Measurements from ENCODE around the gene GINM1.

The GINM1 gene, protein sequence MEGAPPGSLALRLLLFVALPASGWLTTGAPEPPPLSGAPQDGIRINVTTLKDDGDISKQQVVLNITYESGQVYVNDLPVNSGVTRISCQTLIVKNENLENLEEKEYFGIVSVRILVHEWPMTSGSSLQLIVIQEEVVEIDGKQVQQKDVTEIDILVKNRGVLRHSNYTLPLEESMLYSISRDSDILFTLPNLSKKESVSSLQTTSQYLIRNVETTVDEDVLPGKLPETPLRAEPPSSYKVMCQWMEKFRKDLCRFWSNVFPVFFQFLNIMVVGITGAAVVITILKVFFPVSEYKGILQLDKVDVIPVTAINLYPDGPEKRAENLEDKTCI

GRCh38 chr6:149565527-149566409 is at the start of gene GINM1:
GINM1 (plus strand) TSS chr6:149566375; CDS start chr6:149566415, 40 bp downstream.
- ATAC-seq (peak; percentile 90), DNase-seq (peak; percentile 98 to 99)
- peak within 1 kb of the TSS; percentile 91 to 98 for H3K27ac Mint-ChIP-seq
- no peaks in the 10 kb centered on the region for H3K27me3 Mint-ChIP-seq
- H3K9me3 Mint-ChIP-seq, result no peaks in the 10 kb centered on the region
- peaks cover 17% of the 10 kb centered on the region for H3K4me1 Mint-ChIP-seq
- peak within 1 kb of the TSS; percentile 93 to 97 for H3K4me3 Mint-ChIP-seq

GRCh38 chr6:149529650-149530049 is 36.5 kb upstream of the GINM1 start:
- DNase-seq (no peak), ATAC-seq (no peak)
- H3K4me1 Mint-ChIP-seq, result peaks cover 23% of the 10 kb centered on the region
- peak overlapping the region in 1 of 2 donors; percentile 61 for H3K27ac Mint-ChIP-seq
- H3K9me3 Mint-ChIP-seq, result no peaks in the 10 kb centered on the region
- H3K27me3 Mint-ChIP-seq, result no peaks in the 10 kb centered on the region
- no peak overlapping the region for H3K4me3 Mint-ChIP-seq

DNA sequence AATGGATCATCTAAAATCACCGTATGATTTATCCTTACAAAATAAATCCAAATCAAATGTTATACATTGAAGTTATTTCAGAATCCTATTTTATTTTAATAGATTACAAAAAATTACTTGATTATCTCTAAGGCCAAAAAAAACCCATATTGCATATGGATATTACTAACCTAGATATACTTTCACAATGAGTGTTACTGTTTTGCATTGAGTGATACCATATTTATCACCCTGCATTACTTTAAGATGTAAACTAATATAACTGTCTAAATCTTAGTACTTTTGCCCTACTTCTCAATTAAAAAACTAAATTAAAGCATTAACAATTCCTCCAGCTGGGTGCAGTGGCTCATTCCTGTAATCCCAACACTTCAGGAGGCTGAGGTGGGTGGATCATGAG is 31.4 kb upstream of the GINM1 start:
- Mint-ChIP-seq H3K27me3 (no peaks in the 10 kb centered on the region), H3K4me3 (no peak overlapping the region), H3K27ac (no peak overlapping the region), H3K4me1 (peaks cover 13% of the 10 kb centered on the region), H3K9me3 (no peaks in the 10 kb centered on the region)
- ATAC-seq, result no peak
- no peak for DNase-seq

- no peak for ATAC-seq
- Mint-ChIP-seq H3K27me3 (no peaks in the 10 kb centered on the region), H3K27ac (no peak overlapping the region), H3K9me3 (no peaks in the 10 kb centered on the region), H3K4me3 (no peak overlapping the region), H3K4me1 (peaks cover 33% of the 10 kb centered on the region)
- DNase-seq, result no peak
Measured at GRCh38 chr6:149541139-149541538, 25.0 kb upstream of the GINM1 start.

DNA sequence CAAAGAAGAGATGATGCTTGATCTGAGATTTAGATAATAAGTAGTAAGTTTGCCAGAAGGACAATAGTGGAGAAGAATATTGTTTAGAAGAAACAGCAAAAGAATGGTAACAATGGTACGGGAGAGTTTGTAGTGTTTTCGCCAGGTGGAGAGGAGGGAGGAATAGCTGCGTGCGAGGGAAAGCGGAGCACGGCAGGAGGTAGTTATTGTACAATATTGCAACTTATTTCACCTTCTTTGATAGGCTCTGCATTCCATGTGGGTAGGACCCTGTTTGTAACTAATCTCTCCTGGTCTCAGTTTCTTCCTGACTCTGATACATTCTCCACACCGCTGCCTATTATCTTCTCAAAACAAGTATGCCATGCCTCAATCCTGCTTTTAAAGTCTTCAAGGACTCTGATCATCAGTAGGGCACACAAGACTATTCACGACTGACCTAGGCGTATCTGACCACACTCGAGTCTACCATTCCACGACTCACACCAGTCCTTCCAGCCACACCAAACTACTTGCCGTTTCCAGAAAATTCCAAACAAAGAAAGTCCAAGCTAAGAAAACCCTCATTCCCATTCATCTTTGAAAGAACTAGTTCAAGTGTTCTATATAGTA is 21.4 kb upstream of the GINM1 start:
- DNase-seq (no peak), ATAC-seq (no peak)
- Mint-ChIP-seq H3K27me3 (no peaks in the 10 kb centered on the region), H3K4me3 (peak overlapping the region; percentile 94 to 99), H3K27ac (peak overlapping the region; percentile 99 to 100), H3K9me3 (no peaks in the 10 kb centered on the region), H3K4me1 (peaks cover 44% of the 10 kb centered on the region)

GRCh38 chr6:149545258-149545753 is 20.9 kb upstream of the GINM1 start:
- Mint-ChIP-seq H3K27me3 (no peaks in the 10 kb centered on the region), H3K27ac (peak overlapping the region; percentile 99 to 100), H3K9me3 (no peaks in the 10 kb centered on the region), H3K4me3 (peak overlapping the region; percentile 94 to 99), H3K4me1 (peaks cover 44% of the 10 kb centered on the region)
- DNase-seq (peak; percentile 46 to 70), ATAC-seq (peak; percentile 57)

GRCh38 chr6:149545754-149546471 is 20.3 kb upstream of the GINM1 start, which contains the start of gene PPIL4:
PPIL4 (minus strand) TSS chr6:149546043; CDS start chr6:149546005, 38 bp downstream.
- Mint-ChIP-seq H3K27me3 (no peaks in the 10 kb centered on the region), H3K27ac (peak within 1 kb of the TSS; percentile 99 to 100), H3K4me1 (peaks cover 44% of the 10 kb centered on the region), H3K9me3 (no peaks in the 10 kb centered on the region), H3K4me3 (peak within 1 kb of the TSS; percentile 94 to 99)
- DNase-seq (peak; percentile 97), ATAC-seq (peak; percentile 96)

DNA sequence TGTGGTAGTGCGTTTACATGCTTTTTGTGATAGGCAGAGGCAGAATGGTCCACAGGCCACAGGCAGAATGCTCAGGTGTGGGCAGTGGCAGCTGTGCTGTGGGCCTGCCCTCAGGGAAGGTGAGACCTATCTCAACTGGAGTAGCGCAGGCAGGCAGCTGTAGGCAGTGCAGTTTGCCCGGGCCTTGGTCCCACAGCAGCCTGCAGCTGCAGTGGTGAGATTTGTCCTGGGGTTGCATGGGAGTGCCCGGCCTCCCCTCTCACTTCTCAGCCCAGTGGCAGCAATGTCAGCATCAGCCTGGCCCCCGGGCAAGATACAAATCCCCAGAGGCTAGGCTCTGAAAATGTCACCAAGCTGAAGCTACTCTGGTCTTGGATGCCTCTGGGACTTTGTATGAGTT is 14.3 kb upstream of the GINM1 start:
- Mint-ChIP-seq H3K4me3 (no peak overlapping the region), H3K27ac (no peak overlapping the region), H3K9me3 (no peaks in the 10 kb centered on the region), H3K27me3 (peaks cover 19% of the 10 kb centered on the region), H3K4me1 (peaks cover 6% of the 10 kb centered on the region)
- no peak for ATAC-seq
- no peak for DNase-seq

- H3K27me3 Mint-ChIP-seq, result peaks cover 26% of the 10 kb centered on the region
- DNase-seq (no peak), ATAC-seq (no peak)
- H3K4me1 Mint-ChIP-seq, result no peaks in the 10 kb centered on the region
- no peak overlapping the region for H3K27ac Mint-ChIP-seq
- no peak overlapping the region for H3K4me3 Mint-ChIP-seq
- no peaks in the 10 kb centered on the region for H3K9me3 Mint-ChIP-seq
Measured at GRCh38 chr6:149558029-149558428, 8.1 kb upstream of the GINM1 start.

- Mint-ChIP-seq H3K4me3 (no peak overlapping the region), H3K27me3 (peaks cover 18% of the 10 kb centered on the region), H3K9me3 (no peaks in the 10 kb centered on the region), H3K27ac (no peak overlapping the region), H3K4me1 (no peaks in the 10 kb centered on the region)
- DNase-seq (no peak), ATAC-seq (no peak)
Measured at GRCh38 chr6:149559389-149559788, 6.8 kb upstream of the GINM1 start.

DNA sequence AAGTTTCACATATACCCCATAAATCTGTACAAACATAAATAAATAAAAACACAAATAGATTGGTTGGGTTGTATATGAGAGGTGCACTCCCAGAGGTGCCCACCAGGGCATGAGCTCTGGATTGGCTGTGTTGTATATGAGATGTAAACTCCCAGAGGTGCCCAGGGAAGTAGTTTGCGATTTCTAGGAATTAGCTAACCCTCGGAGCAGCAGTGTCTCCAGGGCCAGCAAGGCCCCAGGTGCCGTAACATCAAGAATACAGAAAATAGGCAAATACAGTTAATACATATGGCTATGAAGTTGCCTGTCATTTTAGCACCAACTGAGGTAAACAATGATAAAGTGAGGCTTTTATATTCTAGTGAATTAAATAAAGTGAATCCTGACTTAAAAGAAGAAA is 5.4 kb upstream of the GINM1 start:
- DNase-seq (no peak), ATAC-seq (no peak)
- no peaks in the 10 kb centered on the region for H3K9me3 Mint-ChIP-seq
- H3K4me3 Mint-ChIP-seq, result no peak overlapping the region
- no peaks in the 10 kb centered on the region for H3K4me1 Mint-ChIP-seq
- H3K27ac Mint-ChIP-seq, result no peak overlapping the region
- peaks cover 18% of the 10 kb centered on the region for H3K27me3 Mint-ChIP-seq

DNA sequence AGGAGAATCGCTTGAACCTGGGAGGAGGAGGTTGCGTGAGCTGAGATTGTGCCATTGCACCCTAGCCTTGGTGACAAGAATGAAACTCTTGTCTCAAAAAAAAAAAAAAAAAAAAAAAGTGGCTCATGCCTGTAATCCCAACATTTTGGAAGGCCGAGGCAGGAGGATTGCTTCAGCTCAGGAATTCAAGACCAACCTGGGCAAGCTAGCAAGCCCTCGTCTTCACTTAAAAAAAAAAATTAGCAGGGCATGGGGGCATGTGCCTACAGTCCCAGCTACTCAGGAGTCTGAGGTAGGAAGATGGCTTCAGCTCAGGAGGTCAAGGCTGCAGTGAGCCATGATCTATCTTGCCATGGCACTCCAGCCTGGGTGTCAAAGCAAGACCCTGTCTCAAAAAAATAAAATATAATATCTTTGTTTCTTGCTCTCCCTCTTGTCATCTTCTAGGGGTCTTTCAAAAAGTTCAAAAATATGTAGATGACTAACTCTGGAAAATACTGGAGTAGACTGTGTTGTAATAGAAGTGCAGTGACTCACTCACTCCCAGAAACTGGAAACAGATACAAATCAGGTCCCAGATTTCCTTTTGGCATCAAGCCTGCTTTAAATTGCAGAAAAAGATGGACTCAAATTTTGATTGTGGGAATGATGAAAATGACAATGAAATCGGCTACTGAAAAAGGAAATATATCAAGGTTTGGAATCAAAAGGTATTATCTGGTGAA is 2.8 kb upstream of the GINM1 start:
- peaks cover 9% of the 10 kb centered on the region for H3K27me3 Mint-ChIP-seq
- ATAC-seq (no peak), DNase-seq (no peak)
- H3K27ac Mint-ChIP-seq, result no peak overlapping the region
- H3K4me1 Mint-ChIP-seq, result peaks cover 17% of the 10 kb centered on the region
- H3K4me3 Mint-ChIP-seq, result no peak overlapping the region
- H3K9me3 Mint-ChIP-seq, result no peaks in the 10 kb centered on the region

DNA sequence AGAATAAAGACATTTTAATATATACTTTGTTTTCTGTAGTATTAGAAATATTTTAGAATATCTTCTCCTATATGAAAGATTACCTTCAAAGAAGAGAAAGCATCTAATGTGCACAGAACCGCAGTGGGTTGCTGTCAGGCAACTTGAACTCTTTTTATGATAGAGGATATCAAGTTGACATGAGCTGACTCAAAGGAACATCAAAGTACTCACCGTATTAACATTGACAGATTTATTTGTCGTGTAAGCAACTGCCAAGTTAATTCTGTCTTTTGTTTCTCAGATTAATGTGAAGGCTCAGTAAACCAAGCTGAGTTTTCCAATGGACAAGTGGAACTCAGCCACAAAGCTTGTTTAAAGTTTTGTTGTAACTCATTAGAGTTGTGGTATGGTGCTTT is 2.2 kb upstream of the GINM1 start:
- peaks cover 17% of the 10 kb centered on the region for H3K4me1 Mint-ChIP-seq
- no peak overlapping the region for H3K4me3 Mint-ChIP-seq
- H3K9me3 Mint-ChIP-seq, result no peaks in the 10 kb centered on the region
- no peak overlapping the region for H3K27ac Mint-ChIP-seq
- peaks cover 9% of the 10 kb centered on the region for H3K27me3 Mint-ChIP-seq
- ATAC-seq (no peak), DNase-seq (no peak)

GRCh38 chr6:149566410-149567193 is 427 bp downstream of the GINM1 start:
- Mint-ChIP-seq H3K27ac (peak overlapping the region; percentile 87 to 98), H3K4me1 (peaks cover 17% of the 10 kb centered on the region), H3K4me3 (peak overlapping the region; percentile 93 to 97), H3K27me3 (no peaks in the 10 kb centered on the region), H3K9me3 (no peaks in the 10 kb centered on the region)
- ATAC-seq, result peak; percentile 49
- DNase-seq, result peak; percentile 52 to 55

All from stimulated activated naive CD8-positive, alpha-beta T cell treated with anti-CD3 and anti-CD28 coated beads, Interleukin-15, amount 100 ng/mL, for 72 hours (primary cell).